Sigmoid colon (tissue), 7 donors: Measurements from ENCODE around the gene SINHCAF. TPM values are rescaled to one million over a fixed set of nuclear protein-coding genes. Genes with fewer than 3 reads are reported as not detected.
"Not testable (repeated sequence)": the region's sequence is repeated elsewhere in the genome, so short reads cannot be mapped to it uniquely, and the experiment has no call there.

ENCODE experiments used
- DNase-seq: peaks from one replicate; pipeline ENCODE4 v3.0.0-alpha.2; 2019
- H3K27ac ChIP-seq, 4 donors: fragments of 200-600 bp; sonication (generic); one replicate each; pipeline ENCODE4 v1.5.1; 2016 to 2019; ENCODE audit warnings: mild to moderate bottlenecking in 1 of 4
- H3K27me3 ChIP-seq, 3 donors: fragments of 200-600 bp; sonication (generic); one replicate each; pipeline ENCODE4 v1.5.1; 2019; ENCODE audit warnings: mild to moderate bottlenecking in 1 of 3
- H3K36me3 ChIP-seq, 4 donors: fragments of 200-600 bp; sonication (generic); one replicate each; pipeline ENCODE4 v1.5.1; 2016 to 2019
- H3K4me1 ChIP-seq, 4 donors: fragments of 200-600 bp; sonication (generic); one replicate each; pipeline ENCODE4 v1.5.1; 2017 to 2019
- H3K4me3 ChIP-seq, 4 donors: fragments of 200-600 bp; sonication (generic); one replicate each; pipeline ENCODE4 v1.5.1; 2017 to 2019; ENCODE audit warnings: mild to moderate bottlenecking in 2 of 4, moderate library complexity in 1 of 4
- H3K9me3 ChIP-seq, 4 donors: fragments of 200-600 bp in 3 of 4; sonication (generic) in 3 of 4; one replicate each; pipeline versions ENCODE4 v1.5.1 to v1.6.1; 2013 to 2019
- EP300 ChIP-seq, 4 donors: sonication (generic); formaldehyde crosslinking; IDR thresholded peaks; one replicate each; pipeline ENCODE4 v1.6.1; 2017; ENCODE audit warnings: antibody characterized with exemption in 4 of 4
- POLR2A ChIP-seq, 2 donors: fragments of 450-650 bp; IDR thresholded peaks; one replicate each; pipeline ENCODE4 v1.6.1; 2016; ENCODE audit warnings: antibody characterized with exemption in 2 of 2, mild to moderate bottlenecking in 2 of 2, moderate library complexity in 2 of 2
- POLR2AphosphoS5 ChIP-seq, 4 donors: sonication (generic); formaldehyde crosslinking; IDR thresholded peaks; one replicate each; pipeline ENCODE4 v1.6.1; 2017; ENCODE audit warnings: antibody characterized with exemption in 4 of 4
- WGBS, 2 donors: extraction: QIAGEN DNeasy Blood & Tissue Kit; methylation state at CpG; one replicate each; pipeline ENCODE4 v1.1.7; 2013; 5-methylcytosine and 5-hydroxymethylcytosine counted together
- intact Hi-C: fragments of 100-400 bp; cut with DNase I; formaldehyde crosslinking; loops from one replicate; pipeline ENCODE4 v1.15.1; 2023
- polyA plus RNA-seq, 3 donors: library from polyadenylated mRNA; stranded (reverse); fragments of 200-250 nt; gene quantifications; one replicate each; pipeline ENCODE4 v1.2.3, GENCODE V29; 2013
- total RNA-seq, 4 donors: library from RNA; depleted of rRNA; stranded (reverse); fragments of >200 nt; gene quantifications; one replicate each; pipeline ENCODE4 v1.1.0, GENCODE V29; 2016
- TF ChIP-seq, protein P1 (sequence below), 4 experiments: fragments of 450-650 bp in 3 of 4; fragments of 200-600 bp in 1 of 4; IDR thresholded peaks; one replicate each; pipeline ENCODE4 v1.5.1; 2016 to 2019; ENCODE audit warnings: antibody characterized with exemption in 4 of 4, mild to moderate bottlenecking in 3 of 4, moderate library complexity in 2 of 4
- donor health status: healthy with polysubstance abuse.
- donor health status: Bipolar disorder and iron deficiency.
- donor health status: healthy.

SINHCAF gene
- total and polyA plus RNA-seq, 7 donors, result 31.1 to 68.4 (median 51.7) TPM

DNA sequence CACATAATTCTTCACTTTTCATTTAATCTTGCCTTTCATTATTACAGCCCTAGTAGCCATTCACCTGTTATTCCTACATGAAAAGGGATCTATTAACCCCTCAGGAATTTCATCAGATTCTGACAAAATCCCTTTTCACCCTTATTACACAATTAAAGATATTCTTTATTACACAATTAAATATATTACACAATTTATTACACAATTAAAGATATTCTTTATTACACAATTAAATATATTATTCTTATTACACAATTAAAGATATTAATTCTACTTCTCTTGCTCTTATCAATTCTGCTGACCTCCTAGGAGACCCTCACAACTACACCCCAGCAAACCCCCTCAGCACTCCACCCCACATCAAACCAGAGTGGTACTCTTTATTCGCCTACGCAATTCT, 77.1 kb downstream of the SINHCAF start:
- Histone ChIP-seq H3K27me3 (peaks cover 0 to 4% (median 0%) of the 10 kb centered on the region in 3 donors), H3K9me3 (no peaks in the 10 kb centered on the region), H3K27ac (no peak overlapping the region), H3K36me3 (no peaks in the 10 kb centered on the region), H3K4me1 (no peaks in the 10 kb centered on the region), H3K4me3 (no peak overlapping the region)
- 98% methylated on average over 2 of the region's 2 CpGs for WGBS, 2 donors
- no peak for DNase-seq
- TF ChIP-seq, protein P1, sequence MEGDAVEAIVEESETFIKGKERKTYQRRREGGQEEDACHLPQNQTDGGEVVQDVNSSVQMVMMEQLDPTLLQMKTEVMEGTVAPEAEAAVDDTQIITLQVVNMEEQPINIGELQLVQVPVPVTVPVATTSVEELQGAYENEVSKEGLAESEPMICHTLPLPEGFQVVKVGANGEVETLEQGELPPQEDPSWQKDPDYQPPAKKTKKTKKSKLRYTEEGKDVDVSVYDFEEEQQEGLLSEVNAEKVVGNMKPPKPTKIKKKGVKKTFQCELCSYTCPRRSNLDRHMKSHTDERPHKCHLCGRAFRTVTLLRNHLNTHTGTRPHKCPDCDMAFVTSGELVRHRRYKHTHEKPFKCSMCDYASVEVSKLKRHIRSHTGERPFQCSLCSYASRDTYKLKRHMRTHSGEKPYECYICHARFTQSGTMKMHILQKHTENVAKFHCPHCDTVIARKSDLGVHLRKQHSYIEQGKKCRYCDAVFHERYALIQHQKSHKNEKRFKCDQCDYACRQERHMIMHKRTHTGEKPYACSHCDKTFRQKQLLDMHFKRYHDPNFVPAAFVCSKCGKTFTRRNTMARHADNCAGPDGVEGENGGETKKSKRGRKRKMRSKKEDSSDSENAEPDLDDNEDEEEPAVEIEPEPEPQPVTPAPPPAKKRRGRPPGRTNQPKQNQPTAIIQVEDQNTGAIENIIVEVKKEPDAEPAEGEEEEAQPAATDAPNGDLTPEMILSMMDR (IDR thresholded peaks at IDR 0.05), result no peak
- TF ChIP-seq EP300 (IDR thresholded peaks at IDR 0.05), result no peak
- no peak for TF ChIP-seq POLR2A (IDR thresholded peaks at IDR 0.05)
- intact Hi-C loops, result no loop called here

DNA sequence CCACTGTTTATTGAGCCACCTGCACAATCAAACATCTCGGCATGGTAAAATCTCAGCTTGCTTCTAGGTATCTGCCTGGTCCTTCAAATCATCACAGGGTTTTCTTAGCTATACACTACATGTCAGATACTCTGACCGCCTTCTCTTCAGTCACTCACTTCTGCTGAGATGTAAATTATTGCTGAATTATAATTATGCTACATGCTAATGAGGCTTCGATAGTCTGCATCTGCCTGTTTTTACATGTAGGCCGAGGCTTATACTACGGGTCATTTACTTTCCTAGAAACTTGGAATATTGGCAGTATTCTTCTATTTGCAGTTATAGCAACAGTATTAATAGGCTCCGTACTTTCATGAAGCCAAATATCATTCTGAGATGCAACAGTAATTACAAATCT, 77.6 kb downstream of the SINHCAF start:
- no peaks in the 10 kb centered on the region for H3K36me3 ChIP-seq
- no peak for DNase-seq
- intact Hi-C loops, result no loop called here
- H3K9me3 ChIP-seq, result no peaks in the 10 kb centered on the region
- WGBS, 2 donors, result 82 to 95% methylated on average over 6 of the region's 6 CpGs
- H3K4me3 ChIP-seq, result no peak overlapping the region
- peaks cover 0 to 4% (median 0%) of the 10 kb centered on the region in 3 donors for H3K27me3 ChIP-seq
- TF ChIP-seq, protein P1 (IDR thresholded peaks at IDR 0.05), result no peak
- TF ChIP-seq POLR2AphosphoS5 (IDR thresholded peaks at IDR 0.05) (no peak), EP300 (IDR thresholded peaks at IDR 0.05) (no peak), POLR2A (IDR thresholded peaks at IDR 0.05) (no peak)
- no peaks in the 10 kb centered on the region for H3K4me1 ChIP-seq
- no peak overlapping the region for H3K27ac ChIP-seq

GRCh38 chr12:31246470-31246850, 79.5 kb downstream of the SINHCAF start:
- no peaks in the 10 kb centered on the region for H3K36me3 ChIP-seq
- TF ChIP-seq POLR2AphosphoS5 (IDR thresholded peaks at IDR 0.05) (no peak), EP300 (IDR thresholded peaks at IDR 0.05) (no peak), POLR2A (IDR thresholded peaks at IDR 0.05) (no peak)
- TF ChIP-seq, protein P1 (IDR thresholded peaks at IDR 0.05), result no peak
- intact Hi-C loops, result no loop called here
- 79 to 82% methylated on average over 10 of the region's 10 CpGs for WGBS, 2 donors
- no peak for DNase-seq
- H3K4me3 ChIP-seq, result no peak overlapping the region
- H3K27me3 ChIP-seq, result peaks cover 0 to 4% (median 0%) of the 10 kb centered on the region in 3 donors
- no peak overlapping the region for H3K27ac ChIP-seq
- H3K9me3 ChIP-seq, result no peaks in the 10 kb centered on the region
- H3K4me1 ChIP-seq, result no peaks in the 10 kb centered on the region

GRCh38 chr12:31245822-31246469, 80.0 kb downstream of the SINHCAF start:
- TF ChIP-seq, protein P1 (IDR thresholded peaks at IDR 0.05), result no peak
- TF ChIP-seq EP300 (IDR thresholded peaks at IDR 0.05) (no peak), POLR2AphosphoS5 (IDR thresholded peaks at IDR 0.05) (no peak), POLR2A (IDR thresholded peaks at IDR 0.05) (no peak)
- no peak for DNase-seq
- H3K4me1 ChIP-seq, result no peaks in the 10 kb centered on the region
- WGBS, 2 donors, result 90 to 92% methylated on average over 15 of the region's 15 CpGs
- peaks cover 0 to 4% (median 0%) of the 10 kb centered on the region in 3 donors for H3K27me3 ChIP-seq
- H3K4me3 ChIP-seq, result no peak overlapping the region
- intact Hi-C loops, result no loop called here
- no peaks in the 10 kb centered on the region for H3K9me3 ChIP-seq
- H3K27ac ChIP-seq, result no peak overlapping the region
- no peaks in the 10 kb centered on the region for H3K36me3 ChIP-seq

DNA sequence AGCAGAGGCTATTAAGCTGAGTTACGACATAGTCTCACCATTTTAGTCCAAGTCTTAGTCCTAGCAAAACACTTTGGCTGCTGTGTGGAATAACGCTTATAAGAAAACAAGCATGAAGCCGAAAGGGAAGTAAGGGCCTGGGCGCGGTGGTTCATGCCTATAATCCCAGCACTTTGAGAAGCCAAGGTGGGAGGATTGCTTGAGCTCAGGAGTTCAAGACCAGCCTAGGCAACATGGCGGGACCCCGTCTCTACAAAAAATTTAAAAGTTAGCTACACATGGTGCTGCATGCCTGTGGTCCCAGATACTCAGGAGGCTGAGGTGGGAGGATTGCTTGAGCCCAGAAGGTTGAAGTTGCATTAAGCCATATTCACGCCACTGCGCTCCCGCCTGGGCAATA, 83.5 kb downstream of the SINHCAF start:
- DNase-seq, H3K27ac ChIP-seq, H3K4me3 ChIP-seq, H3K9me3 ChIP-seq, H3K27me3 ChIP-seq, intact Hi-C loops, H3K4me1 ChIP-seq, H3K36me3 ChIP-seq: not testable (repeated sequence)
- WGBS, 2 donors, result 91 to 96% methylated on average over 10 of the region's 10 CpGs
